ENCODE measurements around the gene LIPK. TPM values are rescaled to one million over a fixed set of nuclear protein-coding genes. Genes with fewer than 3 reads are reported as not detected.

Gene LIPK
- polyA plus RNA-seq, 1 donor (not counting 4 experiments of a cell fraction or from before 2014, with no cell fraction given): 0.56 TPM

GRCh38 chr10:88670497-88670896 lies 35.6 kb upstream of the LIPK start:
- Histone ChIP-seq H3K27ac (ENCODE audit: control insufficient read depth, insufficient read depth, low read length) (no peak overlapping the region), H4K20me1 (ENCODE audit: control insufficient read depth, extremely low read depth, insufficient read depth, low read length) (no peaks in the 10 kb centered on the region), H3K9me3 (ENCODE audit: control insufficient read depth, low read depth, low read length) (no peaks in the 10 kb centered on the region), H3K27me3 (ENCODE audit: control insufficient read depth, extremely low read depth, insufficient read depth, low read length) (no peaks in the 10 kb centered on the region), H3K36me3 (ENCODE audit: control insufficient read depth in 2 of 2, extremely low read depth in 1 of 2, insufficient read depth in 2 of 2, low read length in 2 of 2) (no peaks in the 10 kb centered on the region), H3K79me2 (ENCODE audit: control insufficient read depth, insufficient read depth, low read length) (no peaks in the 10 kb centered on the region), H3K4me2 (ENCODE audit: control insufficient read depth, extremely low read depth, insufficient read depth, low read depth, low read length) (no peak overlapping the region), H3K9ac (ENCODE audit: control insufficient read depth, extremely low read depth, insufficient read depth, low read length) (no peak overlapping the region), H3K4me3 (ENCODE audit: control insufficient read depth in 2 of 3, extremely low read depth in 1 of 3, insufficient read depth in 2 of 3, low read depth in 1 of 3, low read length in 3 of 3) (no peak overlapping the region), H2AFZ (ENCODE audit: control insufficient read depth, low read length) (no peak overlapping the region), H3K9me1 (ENCODE audit: control insufficient read depth, extremely low read depth, insufficient read depth, low read length) (no peaks in the 10 kb centered on the region), H3K4me1 (ENCODE audit: control insufficient read depth, extremely low read depth, insufficient read depth, low read length) (no peaks in the 10 kb centered on the region)
- no peak for FAIRE-seq
- TF ChIP-seq EZH2 (IDR thresholded peaks at IDR 0.05; ENCODE audit: low read length) (no peak), CTCF (optimal IDR thresholded peaks at IDR 0.05 in 1 of 3, IDR thresholded peaks at IDR 0.05 in 1 of 3, conservative IDR thresholded peaks at IDR 0.05 in 1 of 3; ENCODE audit: extremely low read depth in 1 of 3, insufficient read depth in 2 of 3, low read length in 3 of 3) (no peak)
- dilution Hi-C loops (cut with MboI; ENCODE audit: extremely low pct_ligation_motif_present, low sequenced_read_pairs): no loop called here
- no peak for DNase-seq (ENCODE audit: low read depth, low spot score)

- H3K4me1 ChIP-seq (ENCODE audit: control insufficient read depth, extremely low read depth, insufficient read depth, low read length): no peaks in the 10 kb centered on the region
- no peaks in the 10 kb centered on the region for H3K36me3 ChIP-seq (ENCODE audit: control insufficient read depth in 2 of 2, extremely low read depth in 1 of 2, insufficient read depth in 2 of 2, low read length in 2 of 2)
- H3K4me2 ChIP-seq (ENCODE audit: control insufficient read depth, extremely low read depth, insufficient read depth, low read depth, low read length): no peak overlapping the region
- H3K27me3 ChIP-seq (ENCODE audit: control insufficient read depth, extremely low read depth, insufficient read depth, low read length): no peaks in the 10 kb centered on the region
- TF ChIP-seq EZH2 (IDR thresholded peaks at IDR 0.05; ENCODE audit: low read length) (no peak), CTCF (optimal IDR thresholded peaks at IDR 0.05 in 1 of 3, IDR thresholded peaks at IDR 0.05 in 1 of 3, conservative IDR thresholded peaks at IDR 0.05 in 1 of 3; ENCODE audit: extremely low read depth in 1 of 3, insufficient read depth in 2 of 3, low read length in 3 of 3) (no peak)
- H3K9me3 ChIP-seq (ENCODE audit: control insufficient read depth, low read depth, low read length): no peaks in the 10 kb centered on the region
- H4K20me1 ChIP-seq (ENCODE audit: control insufficient read depth, extremely low read depth, insufficient read depth, low read length): no peaks in the 10 kb centered on the region
- no peak overlapping the region for H2AFZ ChIP-seq (ENCODE audit: control insufficient read depth, low read length)
- DNase-seq (ENCODE audit: low read depth, low spot score) (no peak), FAIRE-seq (no peak)
- H3K27ac ChIP-seq (ENCODE audit: control insufficient read depth, insufficient read depth, low read length): no peak overlapping the region
- no peak overlapping the region for H3K9ac ChIP-seq (ENCODE audit: control insufficient read depth, extremely low read depth, insufficient read depth, low read length)
- H3K79me2 ChIP-seq (ENCODE audit: control insufficient read depth, insufficient read depth, low read length): no peaks in the 10 kb centered on the region
- dilution Hi-C loops (cut with MboI; ENCODE audit: extremely low pct_ligation_motif_present, low sequenced_read_pairs): no loop called here
- no peaks in the 10 kb centered on the region for H3K9me1 ChIP-seq (ENCODE audit: control insufficient read depth, extremely low read depth, insufficient read depth, low read length)
- no peak overlapping the region for H3K4me3 ChIP-seq (ENCODE audit: control insufficient read depth in 2 of 3, extremely low read depth in 1 of 3, insufficient read depth in 2 of 3, low read depth in 1 of 3, low read length in 3 of 3)
These were observed 34.0 kb upstream of the LIPK start for GRCh38 chr10:88672041-88672440.
